Activated CD8-positive, alpha-beta T cell treated with anti-CD3 and anti-CD28 coated beads for 36 hours (primary cell): ENCODE results near the gene CAVIN2. TPM values are rescaled to one million over a fixed set of nuclear protein-coding genes. Genes with fewer than 3 reads are reported as not detected.
"Not testable (repeated sequence)": the region's sequence is repeated elsewhere in the genome, so short reads cannot be mapped to it uniquely, and the experiment has no call there.

Experiments used
- ATAC-seq: fragments of 200-7000 bp; cut with Tn5 transposase; one replicate; pipeline ENCODE4 v1.10.0; 2021; ENCODE audit warnings: mild to moderate bottlenecking, moderate library complexity
- CTCF ChIA-PET: fragments of 350-600 bp; sonication (Branson Sonifier 250); formaldehyde crosslinking; loops from one replicate; lab custom pipeline; 2021; ENCODE audit warnings: antibody characterized with exemption; lab: Charles Lee
- POLR2A ChIA-PET: fragments of 350-600 bp; sonication (Branson Sonifier 250); formaldehyde crosslinking; loops from one replicate; lab custom pipeline; 2021; ENCODE audit warnings: antibody characterized with exemption; lab: Charles Lee
- DNase-seq: peaks from one replicate; pipeline ENCODE4 v3.0.0-alpha.2; 2020
- H3K27ac Mint-ChIP-seq: one replicate; pipeline ENCODE4 v1.8.0; 2021; ENCODE audit warnings: mild to moderate bottlenecking, mixed read lengths
- H3K27me3 Mint-ChIP-seq: one replicate; pipeline ENCODE4 v1.8.0; 2021; ENCODE audit warnings: mixed read lengths
- H3K36me3 Mint-ChIP-seq: one replicate; pipeline ENCODE4 v1.8.0; 2021; ENCODE audit warnings: low read depth, mixed read lengths
- H3K4me1 Mint-ChIP-seq: one replicate; pipeline ENCODE4 v1.8.0; 2021; ENCODE audit warnings: low read depth, mixed read lengths
- H3K4me3 Mint-ChIP-seq: one replicate; pipeline ENCODE4 v1.8.0; 2021; ENCODE audit warnings: mild to moderate bottlenecking, moderate library complexity, mixed read lengths
- H3K9me3 Mint-ChIP-seq: one replicate; pipeline ENCODE4 v1.8.0; 2021; ENCODE audit warnings: mixed read lengths
- intact Hi-C: fragments of 100-400 bp; cut with micrococcal nuclease; formaldehyde crosslinking; loops from one replicate; pipeline ENCODE4 v1.10.0; 2022
- total RNA-seq, 2 experiments: library from RNA; stranded (reverse); gene quantifications; one replicate each; pipeline ENCODE4 v1.2.3, GENCODE V29; 2021
- TF ChIP-seq, protein P1 (sequence below): fragments of 200-600 bp; IDR thresholded peaks from one replicate; pipeline ENCODE4 v1.8.0; 2022; ENCODE audit warnings: antibody characterized with exemption, mild to moderate bottlenecking

Gene CAVIN2
- total RNA-seq, 2 experiments from 2014 or later = not detected

GRCh38 chr2:191791953-191792560, 54.8 kb downstream of the CAVIN2 start:
- TF ChIP-seq, protein P1, sequence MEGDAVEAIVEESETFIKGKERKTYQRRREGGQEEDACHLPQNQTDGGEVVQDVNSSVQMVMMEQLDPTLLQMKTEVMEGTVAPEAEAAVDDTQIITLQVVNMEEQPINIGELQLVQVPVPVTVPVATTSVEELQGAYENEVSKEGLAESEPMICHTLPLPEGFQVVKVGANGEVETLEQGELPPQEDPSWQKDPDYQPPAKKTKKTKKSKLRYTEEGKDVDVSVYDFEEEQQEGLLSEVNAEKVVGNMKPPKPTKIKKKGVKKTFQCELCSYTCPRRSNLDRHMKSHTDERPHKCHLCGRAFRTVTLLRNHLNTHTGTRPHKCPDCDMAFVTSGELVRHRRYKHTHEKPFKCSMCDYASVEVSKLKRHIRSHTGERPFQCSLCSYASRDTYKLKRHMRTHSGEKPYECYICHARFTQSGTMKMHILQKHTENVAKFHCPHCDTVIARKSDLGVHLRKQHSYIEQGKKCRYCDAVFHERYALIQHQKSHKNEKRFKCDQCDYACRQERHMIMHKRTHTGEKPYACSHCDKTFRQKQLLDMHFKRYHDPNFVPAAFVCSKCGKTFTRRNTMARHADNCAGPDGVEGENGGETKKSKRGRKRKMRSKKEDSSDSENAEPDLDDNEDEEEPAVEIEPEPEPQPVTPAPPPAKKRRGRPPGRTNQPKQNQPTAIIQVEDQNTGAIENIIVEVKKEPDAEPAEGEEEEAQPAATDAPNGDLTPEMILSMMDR = no peak
- intact Hi-C loops = loop anchor here (10.0 kb wide), 1 partner anchor 237 kb away; no protein-coding TSS in a partner anchor
- no peaks in the 10 kb centered on the region for H3K4me1 Mint-ChIP-seq
- ChIA-PET POLR2A (no interaction called here), CTCF (interaction anchor here (1.0 kb wide), 1 partner anchor 10 kb away, joined by 3 read pairs; no protein-coding TSS in a partner anchor)
- H3K9me3 Mint-ChIP-seq = no peaks in the 10 kb centered on the region
- no peak overlapping the region for H3K4me3 Mint-ChIP-seq
- ATAC-seq (no peak), DNase-seq (no peak)
- peaks cover 15% of the 10 kb centered on the region for H3K27me3 Mint-ChIP-seq
- no peak overlapping the region for H3K27ac Mint-ChIP-seq
- H3K36me3 Mint-ChIP-seq = no peaks in the 10 kb centered on the region

GRCh38 chr2:191790737-191791136, 56.2 kb downstream of the CAVIN2 start:
- ATAC-seq (no peak), DNase-seq (no peak)
- no peak overlapping the region for H3K27ac Mint-ChIP-seq
- CTCF ChIA-PET = no interaction called here
- no peaks in the 10 kb centered on the region for H3K36me3 Mint-ChIP-seq
- no peak overlapping the region for H3K4me3 Mint-ChIP-seq
- peaks cover 15% of the 10 kb centered on the region for H3K27me3 Mint-ChIP-seq
- TF ChIP-seq, protein P1 = no peak
- H3K4me1 Mint-ChIP-seq = no peaks in the 10 kb centered on the region
- POLR2A ChIA-PET = no interaction called here
- H3K9me3 Mint-ChIP-seq = no peaks in the 10 kb centered on the region
- intact Hi-C loops = loop anchor here (10.0 kb wide), 1 partner anchor 236 kb away; no protein-coding TSS in a partner anchor

DNA sequence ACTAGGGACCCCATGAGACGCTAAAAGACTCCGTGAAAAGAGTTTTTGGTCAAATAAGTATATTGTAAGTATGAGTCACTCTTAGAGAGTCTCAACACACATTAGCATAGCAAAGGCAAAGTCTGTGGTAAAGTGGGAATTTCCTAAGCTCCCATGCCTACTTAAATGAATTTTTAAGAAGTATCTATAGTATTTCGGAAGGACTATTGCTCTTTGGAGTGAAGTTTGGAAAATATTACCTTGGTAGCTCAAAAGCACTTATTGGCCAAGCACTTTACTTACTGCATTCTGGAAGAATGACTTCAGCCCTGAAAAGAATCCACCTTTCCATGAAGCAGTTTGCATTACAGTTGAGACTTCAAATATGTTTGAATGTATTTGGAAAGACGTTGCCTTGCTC, 57.1 kb downstream of the CAVIN2 start:
- Mint-ChIP-seq H3K4me1 (no peaks in the 10 kb centered on the region), H3K36me3 (no peaks in the 10 kb centered on the region), H3K27ac (no peak overlapping the region), H3K27me3 (peaks cover 15% of the 10 kb centered on the region), H3K9me3 (no peaks in the 10 kb centered on the region), H3K4me3 (no peak overlapping the region)
- ChIA-PET POLR2A (no interaction called here), CTCF (no interaction called here)
- TF ChIP-seq, protein P1 = no peak
- DNase-seq = no peak
- intact Hi-C loops = loop anchor here (10.0 kb wide), 1 partner anchor 235 kb away; no protein-coding TSS in a partner anchor
- ATAC-seq = no peak

DNA sequence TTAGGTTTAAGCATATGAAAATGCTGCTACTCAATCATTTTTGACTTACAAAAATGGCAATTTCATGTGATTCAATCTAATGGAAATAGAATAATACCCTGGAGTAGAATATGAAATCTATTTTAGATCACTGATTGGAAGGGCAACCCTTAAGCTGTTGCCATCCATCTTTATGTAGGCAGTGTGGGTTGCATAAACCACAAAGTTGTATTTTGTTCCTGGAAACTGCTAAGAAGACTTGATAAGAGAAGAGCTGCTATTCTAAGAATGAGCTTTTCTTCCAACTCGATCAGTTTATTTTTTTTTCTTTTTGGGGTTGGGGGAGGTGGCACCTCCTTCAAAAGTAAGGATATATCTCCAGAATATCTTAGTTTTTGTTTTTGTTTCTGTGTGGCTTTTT, 60.2 kb downstream of the CAVIN2 start:
- TF ChIP-seq, protein P1 = no peak
- ChIA-PET POLR2A (no interaction called here), CTCF (interaction anchor here (1.0 to 1.9 kb wide), 4 partner anchors 28 to 232 kb away, joined by 3 to 4 read pairs (median 3); no protein-coding TSS in a partner anchor)
- Mint-ChIP-seq H3K9me3 (no peaks in the 10 kb centered on the region), H3K4me3 (no peak overlapping the region), H3K27ac (no peak overlapping the region), H3K36me3 (no peaks in the 10 kb centered on the region), H3K4me1 (no peaks in the 10 kb centered on the region), H3K27me3 (peaks cover 13% of the 10 kb centered on the region)
- intact Hi-C loops = no loop called here
- DNase-seq = no peak
- ATAC-seq = no peak

DNA sequence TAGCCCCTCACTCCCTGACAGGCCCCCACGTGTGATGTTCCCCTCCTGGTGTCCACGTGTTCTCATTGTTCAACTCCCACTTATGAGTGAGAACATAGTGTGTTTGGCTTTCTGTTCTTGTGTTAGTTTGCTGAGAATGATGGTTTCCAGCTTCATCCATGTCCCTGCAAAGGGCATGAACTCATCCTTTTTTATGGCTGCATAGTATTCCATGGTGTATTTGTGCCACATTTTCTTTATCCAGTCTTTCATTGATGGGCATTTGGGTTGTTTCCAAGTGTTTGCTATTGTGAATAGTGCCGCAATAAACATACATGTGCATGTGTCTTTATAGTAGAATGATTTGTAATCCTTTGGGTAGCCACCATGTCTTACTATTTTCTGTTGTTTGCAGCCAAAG, 61.2 kb downstream of the CAVIN2 start:
- intact Hi-C loops, CTCF ChIA-PET, POLR2A ChIA-PET, H3K9me3 Mint-ChIP-seq, DNase-seq, H3K36me3 Mint-ChIP-seq, H3K4me1 Mint-ChIP-seq, ATAC-seq, H3K27me3 Mint-ChIP-seq, H3K4me3 Mint-ChIP-seq, H3K27ac Mint-ChIP-seq: not testable (repeated sequence)

Other genes with a start within 250 kb of the CAVIN2 start
- 10 to 100 TPM; 30.5 to 31.7 TPM for gene NABP1, start 169.0 kb downstream of the CAVIN2 start, total RNA-seq